OCI-LY1 (cell line): ENCODE results near the gene CCR2.

Experiments
- EZH2 ChIP-seq: fragments of 200-600 bp; sonication (generic), shearing (Covaris generic); IDR thresholded peaks from 2 replicates; pipeline ENCODE4 v1.8.0; 2017; ENCODE audit warnings: borderline replicate concordance, mixed run types, mild to moderate bottlenecking, antibody characterized with exemption, low read length, moderate library complexity, mixed read lengths
- TF ChIP-seq, protein P1 (sequence below): fragments of 200-600 bp; sonication (generic), shearing (Covaris generic); IDR thresholded peaks from 2 replicates; pipeline ENCODE4 v1.5.1; 2017; ENCODE audit warnings: mild to moderate bottlenecking, antibody characterized with exemption, low read length, moderate library complexity, mixed read lengths

DNA sequence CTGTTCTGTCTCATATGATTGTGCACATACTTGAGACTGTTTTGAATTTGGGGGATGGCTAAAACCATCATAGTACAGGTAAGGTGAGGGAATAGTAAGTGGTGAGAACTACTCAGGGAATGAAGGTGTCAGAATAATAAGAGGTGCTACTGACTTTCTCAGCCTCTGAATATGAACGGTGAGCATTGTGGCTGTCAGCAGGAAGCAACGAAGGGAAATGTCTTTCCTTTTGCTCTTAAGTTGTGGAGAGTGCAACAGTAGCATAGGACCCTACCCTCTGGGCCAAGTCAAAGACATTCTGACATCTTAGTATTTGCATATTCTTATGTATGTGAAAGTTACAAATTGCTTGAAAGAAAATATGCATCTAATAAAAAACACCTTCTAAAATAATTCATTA is 21.9 kb downstream of the CCR2 start:
- TF ChIP-seq, protein P1, sequence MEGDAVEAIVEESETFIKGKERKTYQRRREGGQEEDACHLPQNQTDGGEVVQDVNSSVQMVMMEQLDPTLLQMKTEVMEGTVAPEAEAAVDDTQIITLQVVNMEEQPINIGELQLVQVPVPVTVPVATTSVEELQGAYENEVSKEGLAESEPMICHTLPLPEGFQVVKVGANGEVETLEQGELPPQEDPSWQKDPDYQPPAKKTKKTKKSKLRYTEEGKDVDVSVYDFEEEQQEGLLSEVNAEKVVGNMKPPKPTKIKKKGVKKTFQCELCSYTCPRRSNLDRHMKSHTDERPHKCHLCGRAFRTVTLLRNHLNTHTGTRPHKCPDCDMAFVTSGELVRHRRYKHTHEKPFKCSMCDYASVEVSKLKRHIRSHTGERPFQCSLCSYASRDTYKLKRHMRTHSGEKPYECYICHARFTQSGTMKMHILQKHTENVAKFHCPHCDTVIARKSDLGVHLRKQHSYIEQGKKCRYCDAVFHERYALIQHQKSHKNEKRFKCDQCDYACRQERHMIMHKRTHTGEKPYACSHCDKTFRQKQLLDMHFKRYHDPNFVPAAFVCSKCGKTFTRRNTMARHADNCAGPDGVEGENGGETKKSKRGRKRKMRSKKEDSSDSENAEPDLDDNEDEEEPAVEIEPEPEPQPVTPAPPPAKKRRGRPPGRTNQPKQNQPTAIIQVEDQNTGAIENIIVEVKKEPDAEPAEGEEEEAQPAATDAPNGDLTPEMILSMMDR, result no peak
- no peak for TF ChIP-seq EZH2
